Activated T-cell treated with anti-CD3 and anti-CD28 coated beads, Interleukin-2, amount 50 U/mL, for 72 hours (primary cell): ENCODE data around the gene TC2N. TPM values are rescaled to one million over a fixed set of nuclear protein-coding genes. Genes with fewer than 3 reads are reported as not detected.
"Not testable (repeated sequence)": the region's sequence is repeated elsewhere in the genome, so short reads cannot be mapped to it uniquely, and the experiment has no call there.

Experiments used
- ATAC-seq, 2 donors: fragments of 150-1000 bp; cut with Tn5 transposase; replicated peaks in 1 of 2; 2 replicates each; pipeline ENCODE4 v1.10.0; 2021; ENCODE audit warnings: moderate library complexity in 2 of 2, mild to moderate bottlenecking in 1 of 2
- DNase-seq, 2 donors: peaks; one replicate each; pipeline ENCODE4 v3.0.0; 2021 to 2022; ENCODE audit warnings: mixed read lengths in 1 of 2
- H3K27ac Mint-ChIP-seq: one replicate; pipeline ENCODE4 v1.8.0; 2022; ENCODE audit warnings: mild to moderate bottlenecking, moderate library complexity, mixed read lengths
- H3K27me3 Mint-ChIP-seq: one replicate; pipeline ENCODE4 v1.8.0; 2022; ENCODE audit warnings: low read depth, mixed read lengths
- H3K36me3 Mint-ChIP-seq, 2 donors: one replicate each; pipeline ENCODE4 v1.8.0; 2022; ENCODE audit warnings: mixed read lengths in 2 of 2, mild to moderate bottlenecking in 1 of 2; ENCODE audit not compliant: insufficient read depth in 2 of 2
- H3K4me1 Mint-ChIP-seq: one replicate; pipeline ENCODE4 v1.8.0; 2022; ENCODE audit warnings: low read depth, mixed read lengths
- H3K4me3 Mint-ChIP-seq, 2 donors: one replicate each; pipeline ENCODE4 v1.8.0; 2022; ENCODE audit warnings: mild to moderate bottlenecking in 2 of 2, mixed read lengths in 2 of 2, moderate library complexity in 2 of 2
- H3K9me3 Mint-ChIP-seq, 2 donors: one replicate each; pipeline ENCODE4 v1.8.0; 2022; ENCODE audit warnings: mixed read lengths in 2 of 2
- total RNA-seq, 2 donors: library from RNA; stranded (reverse); gene quantifications; one replicate each; pipeline ENCODE4 v1.2.3, GENCODE V29; 2022

TC2N gene
- total RNA-seq, 2 donors from 2014 or later = 38.1 to 55.4 TPM

DNA sequence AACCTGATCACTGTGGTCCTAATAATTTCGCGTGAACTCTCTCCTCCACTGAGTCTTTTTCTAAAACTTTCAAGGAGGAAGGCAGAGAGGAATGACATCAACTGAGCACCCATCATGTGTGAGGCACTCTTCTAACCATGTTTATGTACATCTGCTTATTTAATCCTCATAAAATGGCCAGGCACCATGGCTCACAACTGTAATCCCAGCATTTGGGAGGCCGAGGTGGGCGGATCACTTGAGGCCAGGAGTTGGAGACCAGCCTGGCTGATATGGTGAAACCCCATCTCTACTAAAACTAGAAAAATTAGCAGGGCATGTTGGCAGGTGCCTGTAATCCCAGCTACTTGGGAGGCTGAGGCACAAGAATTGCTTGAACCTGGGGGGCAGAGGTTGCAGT, 4.1 kb upstream of the TC2N start:
- H3K4me3 Mint-ChIP-seq = peak overlapping the region; percentile 22 to 77
- not testable (repeated sequence) for ATAC-seq, H3K27me3 Mint-ChIP-seq, H3K27ac Mint-ChIP-seq, H3K36me3 Mint-ChIP-seq, DNase-seq, H3K9me3 Mint-ChIP-seq
- H3K4me1 Mint-ChIP-seq = peaks cover 99% of the 10 kb centered on the region

GRCh38 chr14:91870890-91871289, 3.6 kb upstream of the TC2N start:
- H3K36me3 Mint-ChIP-seq = peaks cover 0 to 4% of the 10 kb centered on the region in 2 donors
- no peaks in the 10 kb centered on the region for H3K27me3 Mint-ChIP-seq
- DNase-seq (no peak), ATAC-seq (no peak)
- peaks cover 100% of the 10 kb centered on the region for H3K4me1 Mint-ChIP-seq
- H3K27ac Mint-ChIP-seq = peak overlapping the region; percentile 81
- no peaks in the 10 kb centered on the region for H3K9me3 Mint-ChIP-seq
- H3K4me3 Mint-ChIP-seq = peak overlapping the region; percentile 82 to 84

DNA sequence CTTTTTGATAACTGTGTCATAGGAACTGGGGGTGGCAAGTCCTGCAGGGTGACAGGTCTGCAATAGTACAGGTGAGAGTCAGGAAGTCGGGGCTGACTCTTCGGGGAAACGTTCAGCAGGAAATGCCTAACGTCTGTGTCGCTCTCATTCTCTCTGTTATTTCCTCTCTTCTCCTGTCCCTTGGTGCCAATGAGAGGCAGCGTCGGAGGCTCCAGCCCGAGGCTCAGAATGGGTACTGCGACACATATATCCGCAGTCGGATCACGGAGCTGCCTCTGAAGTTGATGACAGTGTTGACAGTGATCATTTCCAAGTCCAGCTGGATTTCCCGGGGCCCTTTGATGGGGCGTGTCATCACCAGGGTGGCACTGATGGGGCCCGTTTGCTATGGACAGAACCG, 2.7 kb upstream of the TC2N start:
- DNase-seq (peak; percentile 56), ATAC-seq (peak; percentile 8 to 40)
- peaks cover 0 to 4% of the 10 kb centered on the region in 2 donors for H3K36me3 Mint-ChIP-seq
- peaks cover 99% of the 10 kb centered on the region for H3K4me1 Mint-ChIP-seq
- peak overlapping the region; percentile 82 to 84 for H3K4me3 Mint-ChIP-seq
- H3K27me3 Mint-ChIP-seq = no peaks in the 10 kb centered on the region
- peak overlapping the region; percentile 81 for H3K27ac Mint-ChIP-seq
- no peaks in the 10 kb centered on the region for H3K9me3 Mint-ChIP-seq

DNA sequence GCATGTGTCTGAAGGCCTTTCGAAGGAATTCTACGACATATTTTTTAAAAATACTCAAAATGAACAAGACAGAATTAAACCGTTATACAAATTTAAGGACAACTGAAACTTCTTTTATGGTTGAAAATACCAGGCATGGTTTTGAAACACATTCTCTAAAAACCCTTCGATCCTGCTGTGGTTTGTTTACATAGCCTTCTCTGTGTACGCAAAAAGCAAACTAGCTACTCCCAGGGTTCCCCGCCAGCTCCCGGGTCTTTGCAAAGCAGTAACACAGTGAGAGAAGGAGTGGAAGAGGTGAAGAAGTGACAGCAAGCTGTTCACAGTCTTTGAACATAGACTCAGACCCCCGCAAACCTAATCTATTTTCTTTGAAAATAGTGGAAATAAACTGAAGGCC, 2.2 kb upstream of the TC2N start:
- Mint-ChIP-seq H3K27ac (peak overlapping the region; percentile 81), H3K4me3 (peak overlapping the region; percentile 82 to 84), H3K9me3 (no peaks in the 10 kb centered on the region), H3K4me1 (peaks cover 99% of the 10 kb centered on the region), H3K36me3 (peaks cover 0 to 4% of the 10 kb centered on the region in 2 donors), H3K27me3 (no peaks in the 10 kb centered on the region)
- ATAC-seq (no peak), DNase-seq (no peak)

DNA sequence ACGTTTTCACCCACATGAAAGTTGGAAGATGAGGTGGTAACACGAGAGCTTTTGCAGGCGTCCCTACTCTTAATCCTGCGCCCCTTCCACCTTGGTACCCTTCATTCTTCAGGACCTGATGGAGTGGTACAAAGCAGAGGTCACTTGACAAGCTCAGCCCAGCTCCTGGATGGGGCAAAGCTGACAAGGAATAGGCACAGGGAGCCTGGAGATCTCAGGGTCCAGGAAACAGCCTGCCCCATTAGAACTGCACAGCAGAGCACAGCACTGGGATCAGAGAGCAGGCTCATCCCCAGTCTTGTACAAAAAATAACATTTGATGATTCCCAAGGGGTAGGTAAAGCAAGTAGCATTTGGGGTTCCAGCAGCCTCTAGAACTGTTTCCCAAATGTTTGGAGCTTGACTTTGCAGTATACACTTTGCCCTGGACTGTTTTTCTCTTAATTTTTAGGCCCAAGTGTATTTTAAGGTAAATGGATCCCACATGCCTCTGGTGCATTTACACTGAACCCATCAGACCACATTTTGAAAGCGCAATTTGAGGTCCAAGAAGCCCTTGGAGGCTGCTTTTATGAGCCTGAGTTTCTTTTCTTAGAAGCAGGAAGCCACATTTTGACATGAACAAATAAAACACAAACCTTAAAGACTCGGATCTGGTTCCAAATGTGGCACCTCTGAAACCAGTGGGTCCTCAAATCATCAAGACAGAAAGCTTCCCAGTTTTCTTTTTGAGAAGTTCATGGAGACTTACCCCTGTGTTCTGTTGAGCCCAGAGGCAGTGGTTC, 633 bp downstream of the TC2N start:
- Mint-ChIP-seq H3K4me3 (peak overlapping the region; percentile 92 to 99), H3K27ac (peak overlapping the region; percentile 99), H3K27me3 (no peaks in the 10 kb centered on the region), H3K4me1 (peaks cover 98% of the 10 kb centered on the region), H3K36me3 (peaks cover 0 to 4% of the 10 kb centered on the region in 2 donors), H3K9me3 (no peaks in the 10 kb centered on the region)
- DNase-seq (peak in 1 of 2 donors; percentile 24), ATAC-seq (peak; percentile 19 to 43)

DNA sequence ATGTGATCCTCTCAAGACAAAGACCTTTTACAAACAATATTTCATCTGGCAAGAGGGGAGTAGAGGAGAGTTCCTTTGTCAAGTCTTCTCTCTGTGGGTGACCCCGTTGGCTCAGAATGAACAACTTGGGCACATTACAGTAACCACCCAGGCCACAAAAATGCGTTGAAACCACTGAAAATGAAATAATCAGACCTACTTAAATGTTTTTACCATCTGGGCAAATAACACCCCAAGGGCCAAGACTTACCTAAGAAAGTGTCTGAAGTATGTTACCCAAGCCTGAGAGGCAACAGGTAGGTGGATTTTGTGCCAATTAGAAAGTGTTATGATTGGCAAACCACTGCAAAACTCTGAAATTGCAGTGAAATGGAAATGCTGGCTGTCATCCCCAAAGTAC, 1.3 kb downstream of the TC2N start:
- H3K36me3 Mint-ChIP-seq = peaks cover 0 to 4% of the 10 kb centered on the region in 2 donors
- no peaks in the 10 kb centered on the region for H3K9me3 Mint-ChIP-seq
- DNase-seq (peak; percentile 67 to 74), ATAC-seq (peak; percentile 30 to 54)
- peaks cover 98% of the 10 kb centered on the region for H3K4me1 Mint-ChIP-seq
- peak overlapping the region; percentile 92 to 99 for H3K4me3 Mint-ChIP-seq
- H3K27me3 Mint-ChIP-seq = no peaks in the 10 kb centered on the region
- H3K27ac Mint-ChIP-seq = peak overlapping the region; percentile 99

- peaks cover 0 to 3% of the 10 kb centered on the region in 2 donors for H3K36me3 Mint-ChIP-seq
- H3K27me3 Mint-ChIP-seq = no peaks in the 10 kb centered on the region
- H3K9me3 Mint-ChIP-seq = no peaks in the 10 kb centered on the region
- DNase-seq = no peak
- no peak for ATAC-seq
- peaks cover 96% of the 10 kb centered on the region for H3K4me1 Mint-ChIP-seq
- peak overlapping the region; percentile 92 for H3K27ac Mint-ChIP-seq
- H3K4me3 Mint-ChIP-seq = peak overlapping the region; percentile 80 to 81
These were observed 4.9 kb downstream of the TC2N start for GRCh38 chr14:91862417-91862816.

DNA sequence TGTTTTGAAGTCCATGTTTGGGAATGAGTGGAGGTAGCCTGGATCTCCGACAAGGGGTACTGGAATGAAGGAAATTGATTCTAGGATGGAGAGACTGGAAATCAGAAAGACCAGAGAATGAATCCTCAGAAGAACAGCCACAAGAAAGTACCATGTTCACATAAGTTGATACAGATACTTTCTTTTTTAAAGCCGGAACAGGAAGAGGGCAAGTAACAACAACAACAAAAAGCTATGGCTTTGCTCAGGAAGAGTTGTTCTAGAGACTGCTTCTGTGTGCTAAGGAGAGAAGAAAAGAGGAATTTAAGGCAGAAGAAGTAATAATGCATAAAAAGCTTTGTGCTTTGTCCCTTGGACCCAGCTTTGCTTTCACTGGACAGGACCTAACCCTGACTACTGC, 6.2 kb downstream of the TC2N start:
- Mint-ChIP-seq H3K27ac (peak overlapping the region; percentile 93), H3K27me3 (no peaks in the 10 kb centered on the region), H3K4me1 (peaks cover 91% of the 10 kb centered on the region), H3K4me3 (peak overlapping the region; percentile 79 to 80), H3K36me3 (no peaks in the 10 kb centered on the region), H3K9me3 (no peaks in the 10 kb centered on the region)
- ATAC-seq = peak in 1 of 2 donors; percentile 25
- no peak for DNase-seq

DNA sequence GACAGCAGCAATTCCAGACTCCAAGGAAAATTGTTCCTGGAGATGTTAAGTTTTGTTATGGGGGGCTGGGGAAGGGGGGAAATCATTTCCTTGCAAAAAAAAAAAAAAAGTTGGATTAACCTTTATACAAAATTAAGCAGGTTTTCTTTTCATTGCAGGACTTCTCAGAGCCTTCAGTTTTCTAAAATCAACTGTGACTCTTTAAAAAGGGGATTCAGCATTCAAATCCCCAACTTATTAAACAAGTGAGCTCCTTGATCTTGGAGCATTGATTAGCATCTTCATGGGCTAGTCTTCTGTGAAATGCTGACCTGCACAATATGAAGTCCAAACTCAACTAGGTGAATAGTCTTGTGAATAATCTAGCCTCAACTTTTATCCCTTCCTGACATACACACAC, 7.1 kb downstream of the TC2N start:
- Mint-ChIP-seq H3K4me1 (peaks cover 92% of the 10 kb centered on the region), H3K36me3 (no peaks in the 10 kb centered on the region), H3K27me3 (no peaks in the 10 kb centered on the region), H3K9me3 (no peaks in the 10 kb centered on the region), H3K27ac (peak overlapping the region; percentile 93), H3K4me3 (no peak overlapping the region)
- DNase-seq = no peak
- no peak for ATAC-seq

- H3K27ac Mint-ChIP-seq = peak overlapping the region; percentile 70
- ATAC-seq (peak; percentile 67 to 84), DNase-seq (peak in 1 of 2 donors; percentile 26)
- no peaks in the 10 kb centered on the region for H3K9me3 Mint-ChIP-seq
- peaks cover 86% of the 10 kb centered on the region for H3K4me1 Mint-ChIP-seq
- peak overlapping the region; percentile 36 to 67 for H3K4me3 Mint-ChIP-seq
- H3K27me3 Mint-ChIP-seq = no peaks in the 10 kb centered on the region
- no peaks in the 10 kb centered on the region for H3K36me3 Mint-ChIP-seq
These were observed 8.6 kb downstream of the TC2N start for GRCh38 chr14:91858536-91859275.

DNA sequence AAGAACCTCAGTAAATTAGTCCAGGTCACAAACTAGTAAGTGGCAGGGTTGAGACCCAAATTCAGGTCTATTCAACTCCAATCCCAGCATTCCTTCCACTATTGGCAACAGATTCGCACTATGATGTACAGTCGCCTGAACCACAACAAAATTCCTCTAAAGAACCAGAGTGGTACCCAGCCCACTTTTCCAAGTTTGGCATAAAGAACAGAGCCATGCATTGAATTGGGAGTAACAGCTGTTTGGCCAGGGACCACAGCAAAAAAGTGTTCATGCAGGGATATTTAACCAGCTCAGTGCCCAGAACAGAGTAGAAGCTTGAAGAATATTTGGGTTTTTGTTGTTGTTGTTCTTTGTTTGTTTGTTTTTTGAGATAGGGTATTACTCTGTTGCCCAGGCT, 9.7 kb downstream of the TC2N start:
- H3K27ac Mint-ChIP-seq = no peak overlapping the region
- H3K27me3 Mint-ChIP-seq = no peaks in the 10 kb centered on the region
- H3K9me3 Mint-ChIP-seq = no peaks in the 10 kb centered on the region

DNA sequence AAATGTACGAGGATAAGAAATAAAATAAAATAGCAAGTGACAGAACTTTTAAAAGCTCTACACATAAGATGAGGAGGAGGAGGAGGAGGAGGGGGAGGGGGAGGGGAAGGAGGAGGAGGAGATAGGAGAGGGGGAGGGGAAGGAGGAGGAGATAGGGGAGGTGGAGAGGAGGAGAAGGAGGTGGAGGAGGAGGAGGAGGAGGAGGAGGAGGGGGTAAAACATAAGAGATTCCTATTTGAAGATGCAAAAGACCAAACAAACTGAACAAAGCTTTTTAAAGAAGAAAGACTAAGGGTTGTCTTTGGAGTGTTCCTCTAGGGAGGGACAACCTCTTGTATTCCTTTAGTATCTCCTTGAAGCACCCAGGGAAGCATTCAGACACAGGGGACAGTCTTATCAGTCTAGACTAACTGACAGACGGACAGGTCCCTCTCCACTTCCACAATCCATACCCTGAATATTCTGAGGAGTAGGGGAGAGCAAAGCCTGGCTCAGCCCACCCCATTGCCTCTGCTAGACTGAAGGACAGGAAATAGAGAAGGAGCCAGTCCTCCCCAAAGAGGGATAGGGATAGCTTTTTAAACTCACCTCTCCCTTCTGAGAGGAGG, 12.9 kb downstream of the TC2N start:
- peaks cover 55% of the 10 kb centered on the region for H3K4me1 Mint-ChIP-seq
- peak overlapping the region; percentile 47 for H3K27ac Mint-ChIP-seq

More for the DNA sequence above, 9.7 kb downstream of the TC2N start:
- DNase-seq (no peak), ATAC-seq (no peak)
- no peaks in the 10 kb centered on the region for H3K36me3 Mint-ChIP-seq
- no peak overlapping the region for H3K4me3 Mint-ChIP-seq
- peaks cover 82% of the 10 kb centered on the region for H3K4me1 Mint-ChIP-seq

DNA sequence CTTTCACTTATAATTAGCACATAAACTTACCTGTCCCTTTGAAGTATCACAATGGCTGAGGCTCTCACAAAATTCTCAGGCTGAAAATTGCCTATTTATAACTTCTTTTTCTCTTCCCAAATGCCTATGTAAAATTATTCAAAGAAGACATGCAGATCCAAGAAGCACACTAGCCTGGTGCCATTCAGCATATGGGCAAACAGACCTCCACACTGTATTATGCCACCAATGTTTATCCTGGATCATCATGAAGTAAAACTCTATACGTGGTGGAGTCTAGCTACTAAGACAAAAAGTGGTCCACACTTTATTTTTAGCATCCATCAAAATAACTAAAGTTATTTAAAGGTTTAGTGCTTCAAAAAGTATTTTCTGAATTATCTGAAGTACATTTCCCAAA, 15.8 kb downstream of the TC2N start:
- Mint-ChIP-seq H3K27me3 (no peaks in the 10 kb centered on the region), H3K4me3 (no peak overlapping the region), H3K9me3 (no peaks in the 10 kb centered on the region), H3K36me3 (no peaks in the 10 kb centered on the region), H3K4me1 (peaks cover 34% of the 10 kb centered on the region), H3K27ac (peak overlapping the region; percentile 71)
- ATAC-seq (no peak), DNase-seq (no peak)

More for the DNA sequence above, 12.9 kb downstream of the TC2N start:
- Mint-ChIP-seq H3K4me3 (no peak overlapping the region), H3K36me3 (no peaks in the 10 kb centered on the region), H3K9me3 (no peaks in the 10 kb centered on the region), H3K27me3 (no peaks in the 10 kb centered on the region)
- no peak for ATAC-seq
- no peak for DNase-seq
